ENCODE data around the gene SYT14.

GRCh38 chr1:210010161-210010560 lies 72.1 kb downstream of the SYT14 start:
- TF ChIP-seq, protein P1, sequence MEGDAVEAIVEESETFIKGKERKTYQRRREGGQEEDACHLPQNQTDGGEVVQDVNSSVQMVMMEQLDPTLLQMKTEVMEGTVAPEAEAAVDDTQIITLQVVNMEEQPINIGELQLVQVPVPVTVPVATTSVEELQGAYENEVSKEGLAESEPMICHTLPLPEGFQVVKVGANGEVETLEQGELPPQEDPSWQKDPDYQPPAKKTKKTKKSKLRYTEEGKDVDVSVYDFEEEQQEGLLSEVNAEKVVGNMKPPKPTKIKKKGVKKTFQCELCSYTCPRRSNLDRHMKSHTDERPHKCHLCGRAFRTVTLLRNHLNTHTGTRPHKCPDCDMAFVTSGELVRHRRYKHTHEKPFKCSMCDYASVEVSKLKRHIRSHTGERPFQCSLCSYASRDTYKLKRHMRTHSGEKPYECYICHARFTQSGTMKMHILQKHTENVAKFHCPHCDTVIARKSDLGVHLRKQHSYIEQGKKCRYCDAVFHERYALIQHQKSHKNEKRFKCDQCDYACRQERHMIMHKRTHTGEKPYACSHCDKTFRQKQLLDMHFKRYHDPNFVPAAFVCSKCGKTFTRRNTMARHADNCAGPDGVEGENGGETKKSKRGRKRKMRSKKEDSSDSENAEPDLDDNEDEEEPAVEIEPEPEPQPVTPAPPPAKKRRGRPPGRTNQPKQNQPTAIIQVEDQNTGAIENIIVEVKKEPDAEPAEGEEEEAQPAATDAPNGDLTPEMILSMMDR (IDR thresholded peaks at IDR 0.05), result no peak
- TF ChIP-seq RAD21 (conservative IDR thresholded peaks at IDR 0.05 in 1 of 2, IDR thresholded peaks at IDR 0.05 in 1 of 2), result no peak
- TF ChIP-seq CHD2 (IDR thresholded peaks at IDR 0.05; ENCODE audit: low read length, partially characterized antibody), result no peak
- TF ChIP-seq TP53 (CRISPR knock-in tag; IDR thresholded peaks at IDR 0.05), result no peak
- no peak for TF ChIP-seq EP300 (IDR thresholded peaks at IDR 0.05)
- TF ChIP-seq HOXA7 (CRISPR knock-in tag; IDR thresholded peaks at IDR 0.05), result no peak
- no peak for TF ChIP-seq KDM1A (IDR thresholded peaks at IDR 0.05; ENCODE audit: low read depth)
- no peak; the same call in 1 of the 2 replicates for TF ChIP-seq REST (IDR thresholded peaks at IDR 0.05)
- no peak for TF ChIP-seq BCL3 (IDR thresholded peaks at IDR 0.05)
- no peak for TF ChIP-seq PHF8 (IDR thresholded peaks at IDR 0.05; ENCODE audit: borderline replicate concordance, low read depth)
- TF ChIP-seq KDM5A (IDR thresholded peaks at IDR 0.05), result no peak
- TF ChIP-seq, protein P2, sequence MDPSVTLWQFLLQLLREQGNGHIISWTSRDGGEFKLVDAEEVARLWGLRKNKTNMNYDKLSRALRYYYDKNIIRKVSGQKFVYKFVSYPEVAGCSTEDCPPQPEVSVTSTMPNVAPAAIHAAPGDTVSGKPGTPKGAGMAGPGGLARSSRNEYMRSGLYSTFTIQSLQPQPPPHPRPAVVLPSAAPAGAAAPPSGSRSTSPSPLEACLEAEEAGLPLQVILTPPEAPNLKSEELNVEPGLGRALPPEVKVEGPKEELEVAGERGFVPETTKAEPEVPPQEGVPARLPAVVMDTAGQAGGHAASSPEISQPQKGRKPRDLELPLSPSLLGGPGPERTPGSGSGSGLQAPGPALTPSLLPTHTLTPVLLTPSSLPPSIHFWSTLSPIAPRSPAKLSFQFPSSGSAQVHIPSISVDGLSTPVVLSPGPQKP (IDR thresholded peaks at IDR 0.05; ENCODE audit: low read depth, low read length), result no peak
- TF ChIP-seq BHLHE40 (IDR thresholded peaks at IDR 0.05; ENCODE audit: low read depth, low read length), result no peak
